HepG2 (cell line): ENCODE measurements around the gene CDRT4. TPM values are rescaled to one million over a fixed set of nuclear protein-coding genes. Genes with fewer than 3 reads are reported as not detected.

ENCODE experiments used
- polyA plus RNA-seq, 8 experiments: library from polyadenylated mRNA; depleted of rRNA in 3 of 8; stranded (reverse) in 7 of 8; unstranded in 1 of 8; fragments of >200 nt; fragmentation: Illumina TruSeq in 4 of 8; extraction: Trizol in 4 of 8; gene quantifications; 2 replicates each; pipeline versions ENCODE4 v1.2.1 to v1.2.3, GENCODE V29; 2011 to 2016; ENCODE audit warnings: low read depth in 4 of 8, missing spikeins in 1 of 8, mixed read lengths in 1 of 8; ENCODE audit not compliant: insufficient read depth in 1 of 8
- total RNA-seq, 5 experiments: library from RNA; depleted of rRNA; stranded (reverse); fragments of >200 nt; fragmentation: Illumina TruSeq; extraction: Trizol; gene quantifications; 2 replicates each; pipeline ENCODE4 v1.2.3, GENCODE V29; 2016; ENCODE audit warnings: low read depth in 1 of 5

CDRT4 gene
- total and polyA plus RNA-seq, 2 of the 13 experiments (the other 11 are each of a cell fraction or from before 2014, with no cell fraction given), result 5.8 to 12.1 TPM

Other genes starting within 250 kb of the CDRT4 start
- gene PMP22, start 202.3 kb downstream of the CDRT4 start, total RNA-seq (2016; rRNA removed; fragmentation: Illumina TruSeq; extraction: Trizol), result 3.0 and 5.7 TPM in 2 replicates
- 5.0 and 6.2 TPM in 2 replicates for gene PMP22, start 202.3 kb downstream of the CDRT4 start, polyA plus RNA-seq (2011; rRNA removed)
- 0.58 TPM in 1 of 2 replicates, not detected in the other for gene TEKT3, start 126.0 kb downstream of the CDRT4 start, total RNA-seq (2016; rRNA removed; fragmentation: Illumina TruSeq; extraction: Trizol)
- gene TEKT3, start 126.0 kb downstream of the CDRT4 start, polyA plus RNA-seq (2011; rRNA removed), result 0.82 and 3.4 TPM in 2 replicates
- 21.4 and 28.2 TPM in 2 replicates for gene TVP23C, start 95.9 kb upstream of the CDRT4 start, total RNA-seq (2016; rRNA removed; fragmentation: Illumina TruSeq; extraction: Trizol)
- gene TVP23C, start 95.9 kb upstream of the CDRT4 start, polyA plus RNA-seq (2011; rRNA removed), result 9.2 and 10.4 TPM in 2 replicates
- gene FBXW10B, start 152.1 kb upstream of the CDRT4 start, total RNA-seq (2016; rRNA removed; fragmentation: Illumina TruSeq; extraction: Trizol), result 0.15 and 0.24 TPM in 2 replicates
- 0.13 and 0.51 TPM in 2 replicates for gene FBXW10B, start 152.1 kb upstream of the CDRT4 start, polyA plus RNA-seq (2011; rRNA removed)
- gene TRIM16, start 216.7 kb upstream of the CDRT4 start, total RNA-seq (2016; rRNA removed; fragmentation: Illumina TruSeq; extraction: Trizol), result 18.3 and 23.4 TPM in 2 replicates
- gene TRIM16, start 216.7 kb upstream of the CDRT4 start, polyA plus RNA-seq (2011; rRNA removed), result 12.3 and 14.4 TPM in 2 replicates
- gene ZNF286A, start 232.1 kb upstream of the CDRT4 start, total RNA-seq (2016; rRNA removed; fragmentation: Illumina TruSeq; extraction: Trizol), result 38.8 and 47.8 TPM in 2 replicates
- gene ZNF286A, start 232.1 kb upstream of the CDRT4 start, polyA plus RNA-seq (2011; rRNA removed), result 9.2 and 12.7 TPM in 2 replicates